DMS53 (cell line): ENCODE measurements around the gene CALB2.
A peak's percentile ranks its signal among the peaks of the same experiment; 100 is the strongest.

Experiments used
- DNase-seq: peaks from one replicate; lab custom pipeline; 2025; lab: John Stamatoyannopoulos, UW

CALB2 gene

GRCh38 chr16:71389330-71389729, 30.8 kb downstream of the CALB2 start:
- no peak for DNase-seq

GRCh38 chr16:71396594-71396993, 38.1 kb downstream of the CALB2 start:
- DNase-seq, result no peak

GRCh38 chr16:71399801-71400563, 41.5 kb downstream of the CALB2 start:
- no peak for DNase-seq

- DNase-seq, result no peak
These were observed 43.5 kb downstream of the CALB2 start for GRCh38 chr16:71402007-71402406.

GRCh38 chr16:71402674-71403073, 44.2 kb downstream of the CALB2 start:
- no peak for DNase-seq

- no peak for DNase-seq
These were observed 45.8 kb downstream of the CALB2 start for GRCh38 chr16:71404364-71404763.

- no peak for DNase-seq
These were observed 47.8 kb downstream of the CALB2 start for GRCh38 chr16:71406316-71406715.

GRCh38 chr16:71406724-71407123, 48.2 kb downstream of the CALB2 start:
- no peak for DNase-seq

GRCh38 chr16:71407731-71408130, 49.2 kb downstream of the CALB2 start:
- DNase-seq, result no peak

- no peak for DNase-seq
These were observed 50.0 kb downstream of the CALB2 start for GRCh38 chr16:71408536-71408935.

GRCh38 chr16:71409011-71409775, 50.7 kb downstream of the CALB2 start:
- DNase-seq, result no peak

- no peak for DNase-seq
These were observed 51.6 kb downstream of the CALB2 start for GRCh38 chr16:71410146-71410545.

GRCh38 chr16:71412270-71413160, 54.0 kb downstream of the CALB2 start:
- peak; percentile 79 for DNase-seq

- no peak for DNase-seq
These were observed 54.8 kb downstream of the CALB2 start for GRCh38 chr16:71413341-71413740.

GRCh38 chr16:71414038-71414437, 55.5 kb downstream of the CALB2 start:
- no peak for DNase-seq

GRCh38 chr16:71421911-71422310, 63.4 kb downstream of the CALB2 start:
- peak; percentile 69 for DNase-seq

- DNase-seq, result no peak
These were observed 64.5 kb downstream of the CALB2 start for GRCh38 chr16:71423016-71423415.

GRCh38 chr16:71423865-71424264, 65.3 kb downstream of the CALB2 start:
- DNase-seq, result no peak

- DNase-seq, result no peak
These were observed 66.1 kb downstream of the CALB2 start for GRCh38 chr16:71424626-71425025.

GRCh38 chr16:71425746-71426068, 67.2 kb downstream of the CALB2 start:
- DNase-seq, result peak; percentile 33

- DNase-seq, result peak; percentile 96
These were observed 67.8 kb downstream of the CALB2 start for GRCh38 chr16:71426069-71426879.
